ENCODE results near the gene C19orf33.

- TF ChIP-seq POLR2A (IDR thresholded peaks at IDR 0.05) (no peak), CTCF (IDR thresholded peaks at IDR 0.05 in 8 of 11, conservative IDR thresholded peaks at IDR 0.05 in 3 of 11) (no peak)
Measured at GRCh38 chr19:38350883-38351282, 46.8 kb downstream of the C19orf33 start.

All from spleen (tissue), 7 donors.